Lung (tissue), 12 donors: ENCODE measurements around the gene ZFYVE21. TPM values are rescaled to one million over a fixed set of nuclear protein-coding genes. Genes with fewer than 3 reads are reported as not detected.
A peak's percentile ranks its signal among the peaks of the same experiment; 100 is the strongest.

ENCODE experiments used
- ATAC-seq: fragments of 200-7000 bp; cut with Tn5 transposase; one replicate; pipeline ENCODE4 v1.9.1; 2020; ENCODE audit warnings: moderate number of reproducible peaks; ENCODE audit not compliant: insufficient read depth, low FRiP score
- DNase-seq, 3 donors: peaks; one replicate each; pipeline ENCODE4 v3.0.0-alpha.2; 2013 to 2017
- H3K27ac ChIP-seq, 2 donors: one replicate each; pipeline ENCODE4 v1.5.1; 2013; ENCODE audit warnings: mild to moderate bottlenecking in 2 of 2, moderate library complexity in 2 of 2, control low read depth in 1 of 2, inconsistent platforms in 1 of 2, low read depth in 1 of 2, low read length in 1 of 2
- H3K27me3 ChIP-seq, 3 donors: one replicate each; pipeline ENCODE4 v1.5.1; 2013; ENCODE audit warnings: low read length in 2 of 3; ENCODE audit not compliant: control insufficient read depth in 3 of 3, insufficient read depth in 3 of 3
- H3K36me3 ChIP-seq, 4 donors: one replicate each; pipeline ENCODE4 v1.5.1; 2013; ENCODE audit warnings: low read length in 4 of 4, mild to moderate bottlenecking in 1 of 4, moderate library complexity in 1 of 4; ENCODE audit not compliant: control insufficient read depth in 4 of 4, insufficient read depth in 4 of 4
- H3K4me1 ChIP-seq, 5 donors: one replicate each; pipeline ENCODE4 v1.5.1; 2013; ENCODE audit warnings: low read length in 5 of 5, mild to moderate bottlenecking in 2 of 5, moderate library complexity in 1 of 5; ENCODE audit not compliant: control insufficient read depth in 5 of 5, insufficient read depth in 5 of 5
- H3K4me3 ChIP-seq: one replicate; pipeline ENCODE4 v1.5.1; 2013; ENCODE audit warnings: mild to moderate bottlenecking, control low read depth, moderate library complexity
- H3K9ac ChIP-seq, 2 donors: one replicate each; pipeline ENCODE4 v1.5.1; 2013; ENCODE audit warnings: low read length in 2 of 2, control low read depth in 1 of 2; ENCODE audit not compliant: insufficient read depth in 1 of 2
- H3K9me3 ChIP-seq, 4 donors: one replicate each; pipeline ENCODE4 v1.5.1; 2013; ENCODE audit warnings: low read length in 3 of 4, mild to moderate bottlenecking in 1 of 4, moderate library complexity in 1 of 4; ENCODE audit not compliant: control insufficient read depth in 4 of 4, insufficient read depth in 3 of 4
- WGBS, 2 donors: extraction: QIAGEN DNeasy Blood & Tissue Kit; methylation state at CpG; one replicate each; pipeline ENCODE4 v1.1.7; 2013; 5-methylcytosine and 5-hydroxymethylcytosine counted together
- polyA plus RNA-seq, 2 donors: library from polyadenylated mRNA; stranded (reverse); fragments of 200-250 nt; gene quantifications; one replicate each; pipeline ENCODE4 v1.2.1, GENCODE V29; 2013
- total RNA-seq, 2 donors: library from RNA; depleted of rRNA in 1 of 2; stranded (reverse); fragments of >200 nt in 1 of 2; gene quantifications; one replicate each; pipeline ENCODE4 v1.2.1, GENCODE V29; 2014 to 2021
- TF ChIP-seq, protein P1 (sequence below): IDR thresholded peaks from 2 replicates; pipeline ENCODE4 v1.5.1; 2012; ENCODE audit warnings: mild to moderate bottlenecking; ENCODE audit errors: control extremely low read depth, extremely low read depth
- donor health status: control.
- donor health status: control.
- donor health status: Bipolar disorder and iron deficiency.
- donor health status: healthy.
- donor health status: DM: yes; HTN: yes; CAD: no.

The ZFYVE21 gene
- total and polyA plus RNA-seq, 4 donors, result 39.4 to 68.3 (median 47.5) TPM

DNA sequence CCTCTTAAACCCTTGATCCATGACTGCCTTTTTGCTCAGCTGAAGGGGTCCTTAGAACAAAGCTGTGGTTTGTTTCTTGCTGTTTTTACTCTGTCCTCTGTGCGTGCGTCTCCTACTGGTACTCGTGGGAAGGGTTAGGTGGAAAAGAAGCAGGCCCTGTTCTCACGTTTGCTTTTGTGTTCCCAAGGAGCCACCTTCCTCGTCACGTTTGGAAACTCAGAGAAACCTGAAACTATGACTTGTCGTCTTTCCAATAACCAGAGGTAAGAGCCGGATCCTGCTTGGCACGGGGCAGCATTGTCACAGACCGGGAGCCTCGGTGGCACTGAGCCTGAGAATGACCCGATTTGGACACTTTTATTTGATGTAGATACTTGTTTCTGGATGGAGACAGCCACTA is 13.1 kb downstream of the ZFYVE21 start:
- Histone ChIP-seq H3K27me3 (no peaks in the 10 kb centered on the region), H3K36me3 (peaks cover 0 to 50% (median 17%) of the 10 kb centered on the region in 4 donors), H3K4me3 (no peak overlapping the region), H3K27ac (no peak overlapping the region), H3K9ac (no peak overlapping the region), H3K4me1 (peaks cover 0 to 23% (median 6%) of the 10 kb centered on the region in 5 donors), H3K9me3 (peaks cover 0 to 2% (median 0%) of the 10 kb centered on the region in 4 donors)
- DNase-seq (peak; percentile 43 to 65 (median 62)), ATAC-seq (no peak)
- WGBS, 2 donors, result 67 to 88% methylated on average over 12 of the region's 12 CpGs
- TF ChIP-seq, protein P1, sequence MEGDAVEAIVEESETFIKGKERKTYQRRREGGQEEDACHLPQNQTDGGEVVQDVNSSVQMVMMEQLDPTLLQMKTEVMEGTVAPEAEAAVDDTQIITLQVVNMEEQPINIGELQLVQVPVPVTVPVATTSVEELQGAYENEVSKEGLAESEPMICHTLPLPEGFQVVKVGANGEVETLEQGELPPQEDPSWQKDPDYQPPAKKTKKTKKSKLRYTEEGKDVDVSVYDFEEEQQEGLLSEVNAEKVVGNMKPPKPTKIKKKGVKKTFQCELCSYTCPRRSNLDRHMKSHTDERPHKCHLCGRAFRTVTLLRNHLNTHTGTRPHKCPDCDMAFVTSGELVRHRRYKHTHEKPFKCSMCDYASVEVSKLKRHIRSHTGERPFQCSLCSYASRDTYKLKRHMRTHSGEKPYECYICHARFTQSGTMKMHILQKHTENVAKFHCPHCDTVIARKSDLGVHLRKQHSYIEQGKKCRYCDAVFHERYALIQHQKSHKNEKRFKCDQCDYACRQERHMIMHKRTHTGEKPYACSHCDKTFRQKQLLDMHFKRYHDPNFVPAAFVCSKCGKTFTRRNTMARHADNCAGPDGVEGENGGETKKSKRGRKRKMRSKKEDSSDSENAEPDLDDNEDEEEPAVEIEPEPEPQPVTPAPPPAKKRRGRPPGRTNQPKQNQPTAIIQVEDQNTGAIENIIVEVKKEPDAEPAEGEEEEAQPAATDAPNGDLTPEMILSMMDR, result no peak

DNA sequence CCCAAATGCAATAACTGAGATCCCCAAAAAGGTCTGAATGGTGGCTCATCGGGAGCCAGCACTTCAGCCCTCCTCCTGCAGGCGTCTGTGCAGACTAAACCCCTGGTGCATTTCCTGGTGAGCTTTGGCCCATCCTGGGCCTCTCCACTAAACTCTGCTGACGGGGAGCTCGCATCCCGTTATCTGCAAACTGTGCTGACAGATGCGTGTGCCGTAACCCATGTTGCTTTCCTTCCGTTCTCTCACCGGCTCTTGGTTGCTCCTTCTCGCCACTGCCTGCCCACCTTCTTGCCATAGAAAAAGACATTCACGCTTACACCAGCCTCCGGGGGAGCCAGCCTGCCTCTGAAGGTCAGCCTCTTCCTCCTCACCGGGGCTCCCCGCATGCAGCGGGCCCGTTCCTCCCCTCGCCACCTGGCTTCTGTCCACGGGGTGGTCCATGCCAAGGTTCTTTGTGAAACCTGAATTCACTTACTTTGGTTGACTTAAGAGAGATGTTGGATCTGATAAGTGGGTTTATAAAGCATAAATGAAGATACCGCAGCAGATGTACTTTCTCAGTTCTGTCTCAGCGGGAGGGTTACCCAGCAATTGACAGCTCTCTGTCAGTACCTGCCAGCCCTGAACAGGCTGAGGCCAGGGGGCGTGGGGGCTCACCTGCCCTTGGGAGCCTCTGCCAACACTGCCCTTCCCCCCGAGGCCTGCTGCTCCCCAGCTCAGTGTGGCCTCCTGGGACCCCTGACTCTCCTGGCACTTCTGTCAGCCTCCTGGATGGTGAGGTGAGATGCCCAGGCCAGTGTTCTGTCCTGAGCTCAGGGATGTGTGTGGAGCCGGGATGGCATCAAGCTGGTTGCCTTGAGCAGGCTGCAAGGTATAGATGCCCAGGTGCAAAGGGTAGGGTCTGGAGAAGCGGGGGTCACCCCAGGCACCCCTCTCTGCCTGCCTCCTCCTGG is 14.2 kb downstream of the ZFYVE21 start:
- H3K27ac ChIP-seq, result peak overlapping the region in 1 of 2 donors; percentile 22
- H3K27me3 ChIP-seq, result no peaks in the 10 kb centered on the region
- no peak overlapping the region for H3K4me3 ChIP-seq
- ATAC-seq (no peak), DNase-seq (no peak)
- 86 to 89% methylated on average over 24 of the region's 24 CpGs for WGBS, 2 donors
- peaks cover 0 to 23% (median 3%) of the 10 kb centered on the region in 5 donors for H3K4me1 ChIP-seq
- TF ChIP-seq, protein P1, result no peak
- no peak overlapping the region for H3K9ac ChIP-seq
- peaks cover 0 to 2% (median 0%) of the 10 kb centered on the region in 4 donors for H3K9me3 ChIP-seq
- H3K36me3 ChIP-seq, result peaks cover 0 to 60% (median 19%) of the 10 kb centered on the region in 4 donors

DNA sequence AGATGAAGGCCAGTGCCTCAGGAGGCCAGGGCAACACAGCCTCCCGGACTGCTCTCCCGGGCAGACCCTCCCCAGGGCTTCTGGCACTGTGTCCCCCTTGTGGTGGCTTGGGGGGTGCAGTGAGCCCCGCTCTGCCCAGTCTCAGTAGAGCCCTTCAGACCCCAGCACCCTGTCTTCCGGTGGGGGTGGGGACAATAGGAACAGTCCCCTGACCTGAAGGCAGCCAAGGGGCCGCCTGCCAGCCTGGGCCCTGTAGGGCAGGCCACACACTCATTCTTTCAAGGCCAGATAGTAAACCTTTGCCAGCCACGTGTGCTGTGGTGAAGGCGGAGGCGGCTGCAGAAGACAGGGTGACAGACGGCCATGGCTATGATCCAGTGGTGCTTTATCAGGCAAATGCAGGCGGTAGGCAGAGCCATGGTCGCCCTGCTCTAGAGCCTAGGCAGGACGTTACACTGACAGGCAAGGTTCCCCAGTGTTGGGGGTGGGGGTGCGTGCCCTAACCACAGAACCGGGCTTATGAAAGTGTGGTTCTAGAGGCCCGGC is 15.0 kb downstream of the ZFYVE21 start:
- DNase-seq, result no peak
- H3K36me3 ChIP-seq, result peaks cover 0 to 60% (median 19%) of the 10 kb centered on the region in 4 donors
- TF ChIP-seq, protein P1, result no peak
- no peaks in the 10 kb centered on the region for H3K27me3 ChIP-seq
- peaks cover 0 to 2% (median 0%) of the 10 kb centered on the region in 4 donors for H3K9me3 ChIP-seq
- peak overlapping the region in 1 of 2 donors; percentile 22 for H3K27ac ChIP-seq
- no peak overlapping the region for H3K4me3 ChIP-seq
- WGBS, 2 donors, result 69 to 72% methylated on average over 15 of the region's 15 CpGs
- peaks cover 0 to 23% (median 3%) of the 10 kb centered on the region in 5 donors for H3K4me1 ChIP-seq
- no peak for ATAC-seq
- H3K9ac ChIP-seq, result no peak overlapping the region
